Activated CD4-positive, alpha-beta T cell treated with anti-CD3 and anti-CD28 coated beads for 24 hours (primary cell): ENCODE measurements around the gene FARS2.

Source experiments
- DNase-seq, 2 donors: peaks; one replicate each; pipeline ENCODE4 v3.0.0-alpha.2; 2020; ENCODE audit warnings: low read depth in 2 of 2

FARS2 gene

GRCh38 chr6:5753209-5753608 lies 491.9 kb downstream of the FARS2 start:
- no peak for DNase-seq

- no peak for DNase-seq
These were observed 493.6 kb downstream of the FARS2 start for GRCh38 chr6:5754904-5755303.

GRCh38 chr6:5759571-5759970 lies 498.3 kb downstream of the FARS2 start:
- DNase-seq: no peak

- DNase-seq: no peak
These were observed 500.1 kb downstream of the FARS2 start for GRCh38 chr6:5761370-5761769.

- no peak for DNase-seq
These were observed 501.3 kb downstream of the FARS2 start for GRCh38 chr6:5762561-5762968.

GRCh38 chr6:5763407-5763806 lies 502.1 kb downstream of the FARS2 start:
- no peak for DNase-seq

GRCh38 chr6:5763871-5764270 lies 502.6 kb downstream of the FARS2 start:
- no peak for DNase-seq

GRCh38 chr6:5764401-5764955 lies 503.2 kb downstream of the FARS2 start:
- DNase-seq: no peak

- DNase-seq: no peak
These were observed 503.9 kb downstream of the FARS2 start for GRCh38 chr6:5765141-5765760.

GRCh38 chr6:5766260-5766659 lies 504.9 kb downstream of the FARS2 start:
- no peak for DNase-seq

- DNase-seq: no peak
These were observed 506.2 kb downstream of the FARS2 start for GRCh38 chr6:5767471-5767870.

GRCh38 chr6:5771211-5771610 lies 509.9 kb downstream of the FARS2 start:
- DNase-seq: no peak

GRCh38 chr6:5771759-5772390 lies 510.6 kb downstream of the FARS2 start:
- no peak for DNase-seq

GRCh38 chr6:5772408-5773120 lies 511.3 kb downstream of the FARS2 start:
- no peak for DNase-seq

GRCh38 chr6:5776104-5776503 lies 514.8 kb downstream of the FARS2 start:
- no peak for DNase-seq

GRCh38 chr6:5776706-5777390 lies 515.5 kb downstream of the FARS2 start:
- no peak for DNase-seq

- DNase-seq: no peak
These were observed 517.1 kb downstream of the FARS2 start for GRCh38 chr6:5778317-5778857.

GRCh38 chr6:5778906-5779305 lies 517.6 kb downstream of the FARS2 start:
- no peak for DNase-seq

- no peak for DNase-seq
These were observed 519.7 kb downstream of the FARS2 start for GRCh38 chr6:5781019-5781418.

GRCh38 chr6:5781966-5782556 lies 520.7 kb downstream of the FARS2 start:
- DNase-seq: no peak

- no peak for DNase-seq
These were observed 521.7 kb downstream of the FARS2 start for GRCh38 chr6:5782783-5783547.
